Pancreas (tissue), 10 donors: Measurements from ENCODE around the gene PRSS33. TPM values are rescaled to one million over a fixed set of nuclear protein-coding genes. Genes with fewer than 3 reads are reported as not detected.
A peak's percentile ranks its signal among the peaks of the same experiment; 100 is the strongest.

Experiments used
- ATAC-seq, 4 donors: fragments of 200-7000 bp; cut with Tn5 transposase; one replicate each; pipeline versions ENCODE4 v1.8.0 to v1.9.1; 2020; ENCODE audit warnings: mild to moderate bottlenecking in 4 of 4, moderate library complexity in 4 of 4
- DNase-seq, 6 donors: peaks; one replicate each; pipeline ENCODE4 v3.0.0-alpha.2; 2020
- FAIRE-seq: peaks from 2 replicates; lab custom pipeline; 2012; peaks lifted over from hg19 to GRCh38; lab: Jason Lieb, UNC
- H3K27ac ChIP-seq, 4 donors: fragments of 200-600 bp; sonication (generic); 1 replicate in 3 of 4; 2 replicates in 1 of 4; pipeline versions ENCODE4 v1.5.0 to v1.8.0; 2020
- H3K27me3 ChIP-seq, 4 donors: fragments of 200-600 bp; one replicate each; pipeline ENCODE4 v1.8.0; 2021
- H3K36me3 ChIP-seq, 3 donors: fragments of 200-600 bp; sonication (generic) in 1 of 3; one replicate each; pipeline versions ENCODE4 v1.5.0 to v1.8.0; 2020 to 2021
- H3K4me1 ChIP-seq, 3 donors: fragments of 200-600 bp; one replicate each; pipeline ENCODE4 v1.8.0; 2021
- H3K4me3 ChIP-seq, 4 donors: fragments of 200-600 bp; sonication (generic) in 2 of 4; one replicate each; pipeline versions ENCODE4 v1.5.0 to v1.8.0; 2020 to 2021
- H3K9me3 ChIP-seq, 4 donors: fragments of 200-600 bp; one replicate each; pipeline ENCODE4 v1.8.0; 2021
- WGBS, 2 donors: extraction: QIAGEN DNeasy Blood & Tissue Kit; methylation state at CpG; one replicate each; pipeline ENCODE4 v1.1.7; 2013; 5-methylcytosine and 5-hydroxymethylcytosine counted together
- intact Hi-C, 3 donors: fragments of 100-400 bp; cut with DNase I; formaldehyde crosslinking; loops; one replicate each; pipeline versions ENCODE4 v1.11.1 to v1.14.2; 2022
- polyA plus RNA-seq, 2 donors: library from polyadenylated mRNA; stranded (reverse); fragments of 200-250 nt; gene quantifications; one replicate each; pipeline ENCODE4 v1.2.3, GENCODE V29; 2013
- total RNA-seq, 6 donors: library from RNA; stranded (reverse); fragmentation: NEBNext Ultra II Directional in 4 of 6; extraction: Animal tissue kit (Norgen Biotek cat#: 25700) in 4 of 6; gene quantifications; one replicate each; pipeline versions ENCODE4 v1.2.1 to v1.2.4, GENCODE V29; 2021 to 2023
- TF ChIP-seq, protein P1 (sequence below), 4 donors: fragments of 200-600 bp; sonication (generic) in 3 of 4; IDR thresholded peaks; one replicate each; pipeline versions ENCODE4 v1.5.0 to v1.8.0; 2021; ENCODE audit warnings: antibody characterized with exemption in 4 of 4
- donor health status: healthy with polysubstance abuse.
- donor health status: DM: no; HTN: no; CAD: no; lungs with moderate emphysema.
- donor health status: DM: no; HTN: no; CAD: no.
- donor health status: control.
- donor health status: control.
- donor health status: Bipolar disorder and iron deficiency.
- donor health status: DM: yes; HTN: yes; CAD: no.
- donor health status: DM: no; HTN: no; CAD: no.
- donor health status: DM: no; HTN: no; CAD: no.
- donor health status: DM: yes; HTN: yes; CAD: no.

The PRSS33 gene, protein sequence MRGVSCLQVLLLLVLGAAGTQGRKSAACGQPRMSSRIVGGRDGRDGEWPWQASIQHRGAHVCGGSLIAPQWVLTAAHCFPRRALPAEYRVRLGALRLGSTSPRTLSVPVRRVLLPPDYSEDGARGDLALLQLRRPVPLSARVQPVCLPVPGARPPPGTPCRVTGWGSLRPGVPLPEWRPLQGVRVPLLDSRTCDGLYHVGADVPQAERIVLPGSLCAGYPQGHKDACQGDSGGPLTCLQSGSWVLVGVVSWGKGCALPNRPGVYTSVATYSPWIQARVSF
- total RNA-seq, result not detected
- under 1 TPM in 1 of 2 donors, not detected in 1; 0.05 TPM for polyA plus RNA-seq

DNA sequence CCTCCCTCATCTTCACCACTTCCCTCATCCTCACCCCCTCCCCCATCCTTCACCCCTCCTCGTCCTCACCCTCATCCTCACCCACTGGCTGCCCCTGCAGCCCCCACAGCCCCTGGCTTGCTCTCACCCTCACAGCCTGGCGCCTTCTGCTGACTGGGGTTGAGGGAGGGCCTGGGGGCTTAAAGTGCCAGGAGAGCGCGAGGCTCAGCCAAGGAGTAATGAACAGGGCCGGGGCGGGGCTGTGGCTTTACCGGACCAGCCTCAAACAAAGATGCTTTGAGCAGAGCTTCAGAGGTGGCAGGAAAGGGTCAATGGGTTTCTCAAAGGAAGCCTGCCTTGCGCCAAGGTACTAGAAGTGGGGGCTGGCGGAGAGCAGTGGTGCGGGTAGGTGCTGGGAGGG is at the start of gene PRSS33:
TSS of gene PRSS33 (minus strand) at position 155 of the 400 bp plus-strand sequence. CDS start 1,013 bp downstream, outside the sequence.
- no peaks in the 10 kb centered on the region for H3K36me3 ChIP-seq
- TF ChIP-seq, protein P1, sequence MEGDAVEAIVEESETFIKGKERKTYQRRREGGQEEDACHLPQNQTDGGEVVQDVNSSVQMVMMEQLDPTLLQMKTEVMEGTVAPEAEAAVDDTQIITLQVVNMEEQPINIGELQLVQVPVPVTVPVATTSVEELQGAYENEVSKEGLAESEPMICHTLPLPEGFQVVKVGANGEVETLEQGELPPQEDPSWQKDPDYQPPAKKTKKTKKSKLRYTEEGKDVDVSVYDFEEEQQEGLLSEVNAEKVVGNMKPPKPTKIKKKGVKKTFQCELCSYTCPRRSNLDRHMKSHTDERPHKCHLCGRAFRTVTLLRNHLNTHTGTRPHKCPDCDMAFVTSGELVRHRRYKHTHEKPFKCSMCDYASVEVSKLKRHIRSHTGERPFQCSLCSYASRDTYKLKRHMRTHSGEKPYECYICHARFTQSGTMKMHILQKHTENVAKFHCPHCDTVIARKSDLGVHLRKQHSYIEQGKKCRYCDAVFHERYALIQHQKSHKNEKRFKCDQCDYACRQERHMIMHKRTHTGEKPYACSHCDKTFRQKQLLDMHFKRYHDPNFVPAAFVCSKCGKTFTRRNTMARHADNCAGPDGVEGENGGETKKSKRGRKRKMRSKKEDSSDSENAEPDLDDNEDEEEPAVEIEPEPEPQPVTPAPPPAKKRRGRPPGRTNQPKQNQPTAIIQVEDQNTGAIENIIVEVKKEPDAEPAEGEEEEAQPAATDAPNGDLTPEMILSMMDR (IDR thresholded peaks at IDR 0.05), result no peak
- H3K4me1 ChIP-seq, result no peaks in the 10 kb centered on the region
- peaks cover 0 to 4% (median 0%) of the 10 kb centered on the region in 4 donors for H3K27me3 ChIP-seq
- intact Hi-C loops, result no loop called here
- whole genome bisulfite sequencing, 2 donors, result 17 to 18% methylated on average over 10 of the region's 10 CpGs
- no peak within 1 kb of the TSS for H3K4me3 ChIP-seq
- no peak for DNase-seq
- no peaks in the 10 kb centered on the region for H3K9me3 ChIP-seq
- no peak for FAIRE-seq
- no peak for ATAC-seq
- no peak within 1 kb of the TSS for H3K27ac ChIP-seq

DNA sequence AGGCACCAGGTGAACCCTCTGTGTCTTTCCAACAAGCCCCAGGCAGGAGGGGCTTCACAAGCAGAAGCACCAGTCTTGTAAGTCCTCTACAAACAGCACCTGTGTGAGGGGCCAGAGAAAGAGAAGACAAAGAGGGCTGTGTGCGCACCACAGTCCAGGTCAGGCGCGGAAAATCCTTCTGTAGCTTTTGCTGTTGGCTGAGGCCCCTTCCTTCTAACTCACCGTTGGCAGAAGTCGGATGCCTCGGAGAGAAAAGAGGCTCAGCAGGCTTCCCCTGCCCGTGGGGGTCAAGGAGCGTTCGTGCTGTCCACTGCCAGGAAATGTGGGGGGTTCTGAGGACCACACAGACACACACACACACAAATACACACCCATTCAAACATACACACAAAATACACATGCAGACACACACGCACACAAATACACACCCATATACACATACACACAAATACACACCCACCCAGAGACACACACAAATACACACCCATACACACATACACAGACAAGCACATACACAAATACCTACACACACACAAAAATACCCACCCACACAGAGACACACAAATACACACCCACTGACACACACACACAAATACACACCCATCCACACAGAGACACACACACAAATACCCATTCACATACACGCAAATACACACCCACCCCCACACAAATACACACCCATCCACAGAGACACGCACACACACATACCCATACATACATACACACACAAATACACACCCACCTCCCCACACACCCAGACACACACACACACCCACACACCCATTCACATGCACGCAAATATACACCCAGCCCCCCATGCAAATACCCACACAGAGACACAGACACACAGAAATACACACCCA is 49.5 kb upstream of the PRSS33 start:
- Histone ChIP-seq H3K27me3 (no peaks in the 10 kb centered on the region), H3K27ac (peak overlapping the region; percentile 51 to 79 (median 73)), H3K9me3 (no peaks in the 10 kb centered on the region), H3K36me3 (no peaks in the 10 kb centered on the region), H3K4me3 (no peak overlapping the region), H3K4me1 (no peaks in the 10 kb centered on the region)
- DNase-seq, result peak in 1 of 6 donors; percentile 44
- intact Hi-C loops, result no loop called here
- no peak for ATAC-seq
- WGBS, 2 donors, result 46 to 62% methylated on average over 13 of the region's 13 CpGs
- FAIRE-seq, result no peak
- TF ChIP-seq, protein P1 (IDR thresholded peaks at IDR 0.05), result no peak

DNA sequence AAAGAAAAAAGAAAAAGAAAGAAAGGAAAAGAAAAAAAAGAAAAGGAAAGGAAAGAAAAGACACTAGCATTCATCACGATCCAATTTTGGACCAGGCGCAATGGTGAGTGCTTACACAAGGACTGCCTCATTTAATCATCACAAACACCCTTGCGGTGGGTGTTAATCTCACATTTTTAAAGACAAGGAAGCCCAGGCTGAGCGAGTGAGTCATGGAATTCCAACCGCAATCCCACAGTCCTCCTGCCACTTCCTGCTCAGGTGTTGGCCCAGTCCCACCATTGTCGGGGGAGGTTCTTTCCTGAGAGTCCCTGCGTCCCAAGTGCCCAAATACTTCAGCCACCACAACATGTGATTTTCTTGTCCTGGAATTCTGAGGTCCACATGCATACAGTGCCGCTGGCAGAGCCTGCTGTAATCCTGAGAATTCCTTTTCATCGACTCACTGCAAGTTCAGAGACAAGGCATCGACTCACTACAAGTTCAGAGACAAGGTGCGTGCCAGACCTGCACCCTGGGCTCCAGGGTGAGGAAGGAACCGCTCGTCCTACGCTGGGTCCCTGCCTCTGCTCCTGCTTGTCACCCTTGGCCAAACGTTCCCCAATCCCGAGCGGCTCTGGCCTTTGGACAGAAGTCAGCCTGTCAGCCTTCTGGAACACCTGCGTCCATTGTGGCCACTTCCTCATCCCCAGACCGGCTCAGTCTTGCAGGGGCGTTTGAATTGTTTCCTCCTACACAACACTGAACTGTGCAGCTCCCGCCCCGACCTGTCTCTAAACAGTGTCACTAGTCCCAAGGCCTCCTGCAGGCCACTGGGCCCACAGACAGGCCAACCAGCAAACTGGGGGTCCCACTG is 48.5 kb upstream of the PRSS33 start:
- DNase-seq, result peak; percentile 32 to 66 (median 64)
- no peak for FAIRE-seq
- ATAC-seq, result peak; percentile 66 to 81 (median 76)
- WGBS, 2 donors, result 24 to 29% methylated on average over 22 of the region's 22 CpGs
- TF ChIP-seq, protein P1 (IDR thresholded peaks at IDR 0.05), result no peak
- no peaks in the 10 kb centered on the region for H3K9me3 ChIP-seq
- no peaks in the 10 kb centered on the region for H3K27me3 ChIP-seq
- no peaks in the 10 kb centered on the region for H3K4me1 ChIP-seq
- H3K4me3 ChIP-seq, result no peak overlapping the region
- intact Hi-C loops, result no loop called here
- H3K27ac ChIP-seq, result peak overlapping the region; percentile 51 to 79 (median 73)
- H3K36me3 ChIP-seq, result no peaks in the 10 kb centered on the region

DNA sequence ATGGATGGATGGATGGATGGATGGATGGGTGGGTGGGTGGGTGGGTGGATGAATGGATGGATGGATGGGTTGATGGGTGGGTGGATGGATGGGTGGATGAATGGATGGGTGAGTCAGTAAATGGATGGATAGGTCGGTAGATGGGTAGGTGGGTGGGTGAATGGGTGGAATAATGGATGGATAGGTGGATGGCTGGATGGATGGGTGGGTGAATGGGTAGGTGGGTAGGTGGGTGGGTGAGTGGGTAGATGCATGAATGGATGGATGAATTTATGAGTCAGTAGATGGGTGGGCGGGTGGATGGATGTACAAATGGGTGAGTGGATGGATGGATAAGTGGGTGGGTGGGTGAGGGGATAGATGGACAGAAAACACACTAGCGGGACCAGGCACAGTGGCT is 47.6 kb upstream of the PRSS33 start:
- ATAC-seq (no peak), DNase-seq (no peak), FAIRE-seq (no peak)
- Histone ChIP-seq H3K27ac (peak overlapping the region; percentile 48 to 79 (median 73)), H3K27me3 (no peaks in the 10 kb centered on the region), H3K4me3 (no peak overlapping the region), H3K36me3 (no peaks in the 10 kb centered on the region), H3K9me3 (no peaks in the 10 kb centered on the region), H3K4me1 (no peaks in the 10 kb centered on the region)
- intact Hi-C loops, result no loop called here
- TF ChIP-seq, protein P1 (IDR thresholded peaks at IDR 0.05), result no peak
- 59 to 62% methylated on average over 3 of the region's 3 CpGs for WGBS, 2 donors
